IPS-18a (cell line): ENCODE data around the gene SLC28A1.

Experiments used
- H3K27ac ChIP-seq: one replicate; pipeline ENCODE4 v1.5.1; 2013; ENCODE audit warnings: low read length
- H3K27me3 ChIP-seq: one replicate; pipeline ENCODE4 v1.6.1; 2013; ENCODE audit warnings: mild to moderate bottlenecking, low read length; ENCODE audit not compliant: control insufficient read depth, insufficient read depth
- H3K36me3 ChIP-seq: one replicate; pipeline ENCODE4 v1.6.1; 2013; ENCODE audit warnings: low read depth, low read length; ENCODE audit not compliant: control insufficient read depth
- H3K4me1 ChIP-seq: one replicate; pipeline ENCODE4 v1.6.1; 2013; ENCODE audit warnings: low read depth, low read length; ENCODE audit not compliant: control insufficient read depth
- H3K4me3 ChIP-seq: one replicate; pipeline ENCODE4 v1.5.1; 2013; ENCODE audit warnings: low read length
- H3K9ac ChIP-seq: one replicate; pipeline ENCODE4 v1.6.1; 2013; ENCODE audit warnings: mild to moderate bottlenecking, low read length, moderate library complexity
- H3K9me3 ChIP-seq: one replicate; pipeline ENCODE4 v1.6.1; 2013; ENCODE audit warnings: low read depth, low read length; ENCODE audit not compliant: control insufficient read depth

The SLC28A1 gene

GRCh38 chr15:84904419-84904818, 20.0 kb downstream of the SLC28A1 start:
- no peaks in the 10 kb centered on the region for H3K4me1 ChIP-seq
- H3K27me3 ChIP-seq: no peaks in the 10 kb centered on the region
- H3K9me3 ChIP-seq: no peaks in the 10 kb centered on the region
- H3K9ac ChIP-seq: no peak overlapping the region
- no peak overlapping the region for H3K4me3 ChIP-seq
- H3K27ac ChIP-seq: no peak overlapping the region
- H3K36me3 ChIP-seq: no peaks in the 10 kb centered on the region

- Histone ChIP-seq H3K4me1 (no peaks in the 10 kb centered on the region), H3K9ac (no peak overlapping the region), H3K9me3 (no peaks in the 10 kb centered on the region), H3K27ac (no peak overlapping the region), H3K27me3 (no peaks in the 10 kb centered on the region), H3K36me3 (no peaks in the 10 kb centered on the region), H3K4me3 (no peak overlapping the region)
These were observed 20.8 kb downstream of the SLC28A1 start for GRCh38 chr15:84905016-84905916.

- no peaks in the 10 kb centered on the region for H3K4me1 ChIP-seq
- no peaks in the 10 kb centered on the region for H3K36me3 ChIP-seq
- H3K27me3 ChIP-seq: no peaks in the 10 kb centered on the region
- H3K27ac ChIP-seq: no peak overlapping the region
- no peak overlapping the region for H3K4me3 ChIP-seq
- no peaks in the 10 kb centered on the region for H3K9me3 ChIP-seq
- H3K9ac ChIP-seq: no peak overlapping the region
These were observed 23.3 kb downstream of the SLC28A1 start for GRCh38 chr15:84907731-84908130.

GRCh38 chr15:84908564-84908963, 24.1 kb downstream of the SLC28A1 start:
- Histone ChIP-seq H3K36me3 (no peaks in the 10 kb centered on the region), H3K27me3 (no peaks in the 10 kb centered on the region), H3K4me3 (no peak overlapping the region), H3K9ac (no peak overlapping the region), H3K27ac (no peak overlapping the region), H3K9me3 (no peaks in the 10 kb centered on the region), H3K4me1 (no peaks in the 10 kb centered on the region)

GRCh38 chr15:84909029-84909428, 24.6 kb downstream of the SLC28A1 start:
- Histone ChIP-seq H3K9ac (no peak overlapping the region), H3K4me3 (no peak overlapping the region), H3K4me1 (no peaks in the 10 kb centered on the region), H3K9me3 (no peaks in the 10 kb centered on the region), H3K27ac (no peak overlapping the region), H3K36me3 (no peaks in the 10 kb centered on the region), H3K27me3 (no peaks in the 10 kb centered on the region)

GRCh38 chr15:84909782-84910181, 25.3 kb downstream of the SLC28A1 start:
- no peaks in the 10 kb centered on the region for H3K4me1 ChIP-seq
- no peak overlapping the region for H3K4me3 ChIP-seq
- H3K9ac ChIP-seq: no peak overlapping the region
- H3K9me3 ChIP-seq: no peaks in the 10 kb centered on the region
- no peaks in the 10 kb centered on the region for H3K36me3 ChIP-seq
- H3K27ac ChIP-seq: no peak overlapping the region
- no peaks in the 10 kb centered on the region for H3K27me3 ChIP-seq

GRCh38 chr15:84910928-84911623, 26.6 kb downstream of the SLC28A1 start:
- Histone ChIP-seq H3K27me3 (no peaks in the 10 kb centered on the region), H3K9me3 (no peaks in the 10 kb centered on the region), H3K4me3 (no peak overlapping the region), H3K9ac (no peak overlapping the region), H3K27ac (no peak overlapping the region), H3K36me3 (no peaks in the 10 kb centered on the region), H3K4me1 (no peaks in the 10 kb centered on the region)

- no peaks in the 10 kb centered on the region for H3K27me3 ChIP-seq
- H3K27ac ChIP-seq: no peak overlapping the region
- no peak overlapping the region for H3K9ac ChIP-seq
- H3K4me3 ChIP-seq: no peak overlapping the region
- H3K9me3 ChIP-seq: no peaks in the 10 kb centered on the region
- no peaks in the 10 kb centered on the region for H3K36me3 ChIP-seq
- no peaks in the 10 kb centered on the region for H3K4me1 ChIP-seq
These were observed 27.6 kb downstream of the SLC28A1 start for GRCh38 chr15:84911879-84912660.

- H3K4me1 ChIP-seq: no peaks in the 10 kb centered on the region
- no peak overlapping the region for H3K4me3 ChIP-seq
- no peaks in the 10 kb centered on the region for H3K27me3 ChIP-seq
- H3K9ac ChIP-seq: no peak overlapping the region
- H3K36me3 ChIP-seq: no peaks in the 10 kb centered on the region
- H3K27ac ChIP-seq: no peak overlapping the region
- H3K9me3 ChIP-seq: no peaks in the 10 kb centered on the region
These were observed 28.9 kb downstream of the SLC28A1 start for GRCh38 chr15:84913360-84913723.

GRCh38 chr15:84914351-84914750, 29.9 kb downstream of the SLC28A1 start:
- H3K36me3 ChIP-seq: no peaks in the 10 kb centered on the region
- H3K9me3 ChIP-seq: no peaks in the 10 kb centered on the region
- H3K4me1 ChIP-seq: no peaks in the 10 kb centered on the region
- no peak overlapping the region for H3K27ac ChIP-seq
- no peak overlapping the region for H3K9ac ChIP-seq
- H3K4me3 ChIP-seq: no peak overlapping the region
- H3K27me3 ChIP-seq: no peaks in the 10 kb centered on the region

GRCh38 chr15:84914909-84915605, 30.6 kb downstream of the SLC28A1 start:
- Histone ChIP-seq H3K27ac (no peak overlapping the region), H3K9ac (no peak overlapping the region), H3K4me1 (no peaks in the 10 kb centered on the region), H3K27me3 (no peaks in the 10 kb centered on the region), H3K36me3 (no peaks in the 10 kb centered on the region), H3K4me3 (no peak overlapping the region), H3K9me3 (no peaks in the 10 kb centered on the region)
